K562 (cell line): ENCODE results near the gene GNGT1. TPM values are rescaled to one million over a fixed set of nuclear protein-coding genes. Genes with fewer than 3 reads are reported as not detected.

Experiments used
- ATAC-seq: fragments of 200-7000 bp; cut with Tn5 transposase; 3 replicates; pipeline ENCODE4 v1.9.1; 2020; ENCODE audit warnings: moderate library complexity
- BruUV-seq: library from RNA; stranded (reverse); fragments of 400-500 nt; replicated peaks from 2 replicates; lab custom pipeline; 2021; lab: Mats Ljungman, UMichigan
- CTCF ChIA-PET: fragments of 300-600 bp; formaldehyde crosslinking; extraction: SDS; loops from one replicate; lab custom pipeline; 2021; ENCODE audit warnings: low intra/inter-chr PET ratio; lab: Yijun Ruan, JAX
- POLR2A ChIA-PET: fragments of 300-600, 350-650 bp; sonication (Branson Sonifier 250); formaldehyde crosslinking; extraction: SDS; loops from one replicate; lab custom pipeline; 2021; ENCODE audit warnings: antibody characterized with exemption, inconsistent platforms; lab: Yijun Ruan, JAX
- DNase-seq, 4 experiments: peaks; one replicate each; pipeline versions ENCODE4 v3.0.0 to v3.0.0-alpha.2; 2011 to 2018; ENCODE audit warnings: low spot score in 3 of 4, mixed read lengths in 3 of 4; ENCODE audit errors: extremely low read depth in 1 of 4
- FAIRE-seq: peaks from 2 replicates; lab custom pipeline; 2011; peaks lifted over from hg19 to GRCh38; lab: Jason Lieb, UNC
- H2AFZ ChIP-seq: 2 replicates; pipeline ENCODE4 v1.6.0; 2011; ENCODE audit warnings: low read depth, low read length, control low read depth, inconsistent platforms
- H3K27ac ChIP-seq: fragments of 200-600 bp; 3 replicates; pipeline ENCODE4 v1.8.0; 2011; ENCODE audit warnings: low read depth, mild to moderate bottlenecking, control low read depth, inconsistent platforms, low read length, moderate library complexity, mixed read lengths; ENCODE audit errors: extremely low read depth
- H3K27me3 ChIP-seq, 2 experiments: fragments of 300-600 bp in 1 of 2; 2 replicates in 1 of 2; 3 replicates in 1 of 2; pipeline versions ENCODE4 v1.6.0 to v1.8.0; 2011; ENCODE audit warnings: inconsistent platforms in 2 of 2, low read length in 2 of 2, mild to moderate bottlenecking in 1 of 2, mixed read lengths in 1 of 2, moderate library complexity in 1 of 2; ENCODE audit not compliant: control insufficient read depth in 2 of 2, insufficient read depth in 2 of 2
- H3K36me3 ChIP-seq: fragments of 300-600 bp; 3 replicates; pipeline ENCODE4 v1.8.0; 2011; ENCODE audit warnings: mild to moderate bottlenecking, low read length, inconsistent platforms; ENCODE audit not compliant: control insufficient read depth, insufficient read depth
- H3K4me1 ChIP-seq, 2 experiments: fragments of 200-600 bp in 1 of 2; replicated peaks in 1 of 2; 2 replicates in 1 of 2; 3 replicates in 1 of 2; pipeline versions ENCODE4 v1.5.1 to v1.8.0; 2011; ENCODE audit warnings: inconsistent platforms in 2 of 2, low read length in 2 of 2, mild to moderate bottlenecking in 1 of 2, mixed read lengths in 1 of 2, moderate library complexity in 1 of 2; ENCODE audit not compliant: control insufficient read depth in 2 of 2, insufficient read depth in 2 of 2
- H3K4me2 ChIP-seq: 2 replicates; pipeline ENCODE4 v1.6.1; 2011; ENCODE audit warnings: low read length, control low read depth, inconsistent platforms, mixed read lengths; ENCODE audit not compliant: insufficient read depth
- H3K4me3 ChIP-seq: fragments of 200-600 bp; sonication (generic), shearing (Covaris generic); 2 replicates; pipeline ENCODE4 v1.5.1; 2016; ENCODE audit warnings: control low read depth, inconsistent platforms
- H3K79me2 ChIP-seq: fragments of 200-600 bp; 3 replicates; pipeline ENCODE4 v1.8.0; 2011; ENCODE audit warnings: low read length, inconsistent platforms; ENCODE audit not compliant: control insufficient read depth, insufficient read depth
- H3K9ac ChIP-seq, 2 experiments: 2 replicates each; pipeline versions ENCODE4 v1.6.0 to v1.6.1; 2011; ENCODE audit warnings: low read depth in 2 of 2, low read length in 2 of 2, control low read depth in 1 of 2, inconsistent platforms in 1 of 2, mild to moderate bottlenecking in 1 of 2, mixed read lengths in 1 of 2; ENCODE audit not compliant: insufficient read depth in 1 of 2
- H3K9me1 ChIP-seq: one replicate; pipeline ENCODE4 v1.6.0; 2011; ENCODE audit warnings: inconsistent platforms, mild to moderate bottlenecking, low read length, moderate library complexity; ENCODE audit not compliant: control insufficient read depth, insufficient read depth
- H3K9me3 ChIP-seq: replicated peaks from 2 replicates; pipeline ENCODE4 v1.5.1; 2011; ENCODE audit warnings: low read depth, low read length, inconsistent platforms; ENCODE audit not compliant: control insufficient read depth, insufficient read depth
- H4K20me1 ChIP-seq: replicated peaks from 2 replicates; pipeline ENCODE4 v1.6.1; 2011; ENCODE audit warnings: low read length, inconsistent platforms, mixed read lengths; ENCODE audit not compliant: control insufficient read depth, insufficient read depth
- COPS2 ChIP-seq: fragments of 450-650 bp; conservative IDR thresholded peaks from 2 replicates; pipeline ENCODE4 v1.6.1; 2016; ENCODE audit warnings: mild to moderate bottlenecking, moderate library complexity
- ELF1 ChIP-seq: fragments of 200-800 bp; sonication (Bioruptor generic); IDR thresholded peaks from 2 replicates; pipeline ENCODE4 v1.6.1; 2016; ENCODE audit warnings: missing genetic modification characterization, missing compliant biosample characterization
- EZH2 ChIP-seq: IDR thresholded peaks from 2 replicates; pipeline ENCODE4 v1.6.1; 2012; ENCODE audit warnings: low read depth, mild to moderate bottlenecking, inconsistent platforms, low read length, borderline replicate concordance
- KAT7 ChIP-seq: sonication (generic); formaldehyde crosslinking; IDR thresholded peaks from 2 replicates; pipeline ENCODE4 v1.8.0; 2022; ENCODE audit warnings: missing genetic modification reagents, mild to moderate bottlenecking, borderline replicate concordance
- NONO ChIP-seq, 2 experiments: fragments of 200-400 bp in 1 of 2; fragments of 450-650 bp in 1 of 2; formaldehyde crosslinking in 1 of 2; IDR thresholded peaks; 2 replicates each; pipeline ENCODE4 v1.6.1; 2017; ENCODE audit warnings: low read depth in 2 of 2, mild to moderate bottlenecking in 2 of 2, moderate library complexity in 2 of 2, low read length in 1 of 2
- PRPF4 ChIP-seq: fragments of 200-400 bp; formaldehyde crosslinking; IDR thresholded peaks from one replicate; pipeline ENCODE4 v1.6.1; 2017; ENCODE audit warnings: low read length, low read depth, mild to moderate bottlenecking; ENCODE audit not compliant: insufficient read depth, poor library complexity, severe bottlenecking
- ZNF140 ChIP-seq: fragments of 250-450 bp; sonication (Bioruptor Pico); IDR thresholded peaks from 2 replicates; pipeline ENCODE4 v1.8.0; 2021; ENCODE audit warnings: moderate library complexity, mild to moderate bottlenecking, inconsistent platforms
- ZNF146 ChIP-seq: IDR thresholded peaks from one replicate; pipeline ENCODE4 v1.6.1; 2018; ENCODE audit warnings: missing compliant biosample characterization; ENCODE audit not compliant: unreplicated experiment
- WGBS: fragments of 100-300 bp; shearing (Covaris generic); methylation state at CpG from one replicate; pipeline ENCODE4 v1.1.6; 2016; ENCODE audit warnings: low coverage, mixed read lengths; ENCODE audit not compliant: insufficient coverage; ENCODE audit errors: missing lambda C conversion rate; 5-methylcytosine and 5-hydroxymethylcytosine counted together
- in situ Hi-C: fragments of 300-500 bp; cut with MboI; formaldehyde crosslinking; loops from 4 replicates; pipeline ENCODE4 v1.15.0; 2018; ENCODE audit warnings: inconsistent platforms, mixed read lengths
- intact Hi-C: fragments of 100-400 bp; cut with micrococcal nuclease; formaldehyde crosslinking; loops from 2 replicates; pipeline ENCODE4 v1.14.2; 2022
- polyA plus RNA-seq, 8 experiments: library from polyadenylated mRNA; depleted of rRNA in 4 of 8; stranded (reverse) in 5 of 8; unstranded in 3 of 8; fragments of >200 nt; fragmentation: Nextera tagmentation in 2 of 8; fragmentation: Illumina TruSeq in 1 of 8; extraction: Ambion mirVana in 2 of 8; extraction: Trizol in 1 of 8; gene quantifications; 2 replicates each; pipeline versions ENCODE4 v1.2.1 to v1.2.3, GENCODE V29; 2011 to 2014; ENCODE audit warnings: inconsistent platforms in 1 of 8, missing spikeins in 1 of 8
- total RNA-seq, 7 experiments: library from RNA; depleted of rRNA in 6 of 7; stranded (reverse); fragments of >200 nt in 6 of 7; fragmentation: Illumina TruSeq in 2 of 7; extraction: Trizol in 2 of 7; gene quantifications; 2 replicates each; pipeline versions ENCODE4 v1.2.1 to v1.2.3, GENCODE V29; 2011 to 2021; ENCODE audit warnings: low replicate concordance in 1 of 7

Gene GNGT1
- total and polyA plus RNA-seq, 9 of the 15 experiments (the other 6 are each of a cell fraction or from before 2014, with no cell fraction given) = 0.04 to 0.83 (median 0.51) TPM; not detected in 2

DNA sequence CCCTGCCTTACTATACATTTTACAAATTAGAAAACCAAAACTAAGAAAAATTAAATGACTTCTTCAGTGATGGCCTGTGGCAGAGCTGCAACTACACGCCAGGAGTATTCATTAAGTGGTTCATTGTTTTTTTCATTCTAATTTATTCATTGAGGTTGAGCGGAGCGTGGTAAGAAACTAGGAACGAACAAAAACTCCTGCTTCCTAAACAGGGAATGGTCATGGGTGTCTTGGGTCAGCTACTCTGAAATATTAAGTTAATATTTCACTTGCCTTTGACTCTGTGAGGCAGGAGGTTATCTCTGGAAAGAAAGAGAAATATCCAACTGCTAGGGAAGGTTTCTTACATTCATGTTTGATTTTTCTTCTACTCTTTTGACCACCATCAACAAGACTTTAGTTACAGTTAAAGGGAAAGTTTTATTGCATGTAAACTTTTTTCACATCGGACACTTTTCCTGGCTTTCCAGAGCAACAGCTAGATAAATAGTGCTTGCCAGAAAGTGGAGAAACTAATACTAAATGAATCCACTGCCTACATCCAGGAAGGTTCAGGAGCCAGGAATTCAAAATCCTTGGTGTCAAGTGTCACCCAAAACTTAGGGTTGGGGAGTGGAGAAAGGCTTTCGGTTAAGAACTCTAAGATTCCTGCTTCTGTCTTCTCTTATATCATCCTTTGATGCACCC, 14.3 kb downstream of the GNGT1 start:
- ChIA-PET POLR2A (interaction anchor here (0.6 to 0.7 kb wide), 2 partner anchors 32 to 205 kb away, joined by 3 read pairs; no protein-coding TSS in a partner anchor), CTCF (no interaction called here)
- ATAC-seq (no peak), DNase-seq (no peak), FAIRE-seq (no peak)
- no peak overlapping the region for H3K27ac ChIP-seq
- H2AFZ ChIP-seq = no peak overlapping the region; the same call in 1 of the 2 replicates
- intact Hi-C loops = no loop called here
- H4K20me1 ChIP-seq = no peaks in the 10 kb centered on the region
- no peaks in the 10 kb centered on the region for H3K9me3 ChIP-seq
- peaks cover 11 to 22% of the 10 kb centered on the region in 2 experiments; a peak in 4 of 5 replicates for H3K27me3 ChIP-seq
- TF ChIP-seq EZH2 (peak; percentile 85; the same call in 1 of the 2 replicates), PRPF4 (no peak), ZNF140 (CRISPR knock-in tag) (no peak)
- no peak overlapping the region for H3K9ac ChIP-seq
- H3K9me1 ChIP-seq = no peaks in the 10 kb centered on the region
- no peak overlapping the region for H3K4me3 ChIP-seq
- no TSS peak for BruUV-seq
- H3K36me3 ChIP-seq = no peaks in the 10 kb centered on the region
- H3K4me1 ChIP-seq = peaks cover 0 to 7% of the 10 kb centered on the region in 2 experiments; a peak in 2 of 5 replicates
- no peaks in the 10 kb centered on the region for H3K79me2 ChIP-seq
- H3K4me2 ChIP-seq = no peak overlapping the region
- 2% methylated on average over 6 of the region's 6 CpGs for WGBS
- in situ Hi-C loops = no loop called here

DNA sequence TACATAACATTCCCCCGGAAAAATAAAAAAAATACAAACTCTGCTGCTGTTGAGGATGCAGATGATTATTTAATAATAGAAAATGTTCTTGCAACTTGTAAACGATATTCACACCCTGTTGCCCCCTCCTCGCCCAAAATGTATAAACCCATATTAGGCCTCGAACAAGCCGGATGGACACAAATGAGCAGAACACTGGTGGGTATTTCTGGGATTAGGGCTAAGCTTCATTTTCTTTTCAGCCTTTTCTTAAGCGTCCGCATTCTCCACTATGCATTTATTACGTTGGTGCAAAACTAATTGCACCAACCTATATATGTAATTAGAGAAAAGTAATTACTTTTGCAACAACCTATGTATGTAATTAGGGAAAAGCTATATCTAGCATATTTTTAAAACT, 14.8 kb downstream of the GNGT1 start:
- intact Hi-C loops = no loop called here
- TF ChIP-seq KAT7 (CRISPR knock-in tag) = no peak
- TF ChIP-seq ELF1 (tag) = 0 out of 2 replicates have a peak, but pooled peaks have one; percentile 31
- TF ChIP-seq COPS2 = no peak
- TF ChIP-seq ZNF146 (CRISPR knock-in tag) = no peak
- TF ChIP-seq NONO (IDR thresholded peaks at IDR 0.05; ENCODE audit: low read depth in 2 of 2, low read length in 1 of 2) = no peak
- no peak overlapping the region for H3K4me3 ChIP-seq
- WGBS = 12% methylated on average over 8 of the region's 8 CpGs
- H3K9ac ChIP-seq = no peak overlapping the region
- no peak overlapping the region for H2AFZ ChIP-seq
- H4K20me1 ChIP-seq = no peaks in the 10 kb centered on the region
- H3K4me2 ChIP-seq = no peak overlapping the region
- H3K4me1 ChIP-seq = peaks cover 0 to 7% of the 10 kb centered on the region in 2 experiments; a peak in 2 of 5 replicates
- POLR2A ChIA-PET = interaction anchor here (0.7 kb wide), 1 partner anchor 206 kb away, joined by 3 read pairs; no protein-coding TSS in a partner anchor
- H3K27ac ChIP-seq = no peak overlapping the region
- no peak for FAIRE-seq
- H3K36me3 ChIP-seq = no peaks in the 10 kb centered on the region
- H3K27me3 ChIP-seq = peaks cover 11 to 22% of the 10 kb centered on the region in 2 experiments; a peak in 4 of 5 replicates
- CTCF ChIA-PET = no interaction called here
- H3K9me3 ChIP-seq = no peaks in the 10 kb centered on the region
- H3K79me2 ChIP-seq = no peaks in the 10 kb centered on the region
- in situ Hi-C loops = no loop called here
- ATAC-seq = no peak
- H3K9me1 ChIP-seq = no peaks in the 10 kb centered on the region
- no peak for DNase-seq
- no TSS peak for BruUV-seq
